NCI-H1436 treated with DMSO at 0.1 percent for 48 hours (cell line): Measurements from ENCODE around the gene FBXO30.

Experiments
- DNase-seq: peaks from one replicate; lab custom pipeline; 2025; lab: John Stamatoyannopoulos, UW

Gene FBXO30, protein sequence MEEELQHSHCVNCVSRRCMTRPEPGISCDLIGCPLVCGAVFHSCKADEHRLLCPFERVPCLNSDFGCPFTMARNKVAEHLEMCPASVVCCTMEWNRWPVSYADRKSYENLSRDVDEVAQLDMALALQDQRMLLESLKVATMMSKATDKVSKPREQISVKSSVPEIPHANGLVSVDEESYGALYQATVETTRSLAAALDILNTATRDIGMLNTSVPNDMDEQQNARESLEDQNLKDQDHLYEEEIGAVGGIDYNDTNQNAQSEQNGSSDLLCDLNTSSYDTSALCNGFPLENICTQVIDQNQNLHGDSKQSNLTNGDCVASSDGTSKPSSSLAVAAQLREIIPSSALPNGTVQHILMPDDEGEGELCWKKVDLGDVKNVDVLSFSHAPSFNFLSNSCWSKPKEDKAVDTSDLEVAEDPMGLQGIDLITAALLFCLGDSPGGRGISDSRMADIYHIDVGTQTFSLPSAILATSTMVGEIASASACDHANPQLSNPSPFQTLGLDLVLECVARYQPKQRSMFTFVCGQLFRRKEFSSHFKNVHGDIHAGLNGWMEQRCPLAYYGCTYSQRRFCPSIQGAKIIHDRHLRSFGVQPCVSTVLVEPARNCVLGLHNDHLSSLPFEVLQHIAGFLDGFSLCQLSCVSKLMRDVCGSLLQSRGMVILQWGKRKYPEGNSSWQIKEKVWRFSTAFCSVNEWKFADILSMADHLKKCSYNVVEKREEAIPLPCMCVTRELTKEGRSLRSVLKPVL

DNA sequence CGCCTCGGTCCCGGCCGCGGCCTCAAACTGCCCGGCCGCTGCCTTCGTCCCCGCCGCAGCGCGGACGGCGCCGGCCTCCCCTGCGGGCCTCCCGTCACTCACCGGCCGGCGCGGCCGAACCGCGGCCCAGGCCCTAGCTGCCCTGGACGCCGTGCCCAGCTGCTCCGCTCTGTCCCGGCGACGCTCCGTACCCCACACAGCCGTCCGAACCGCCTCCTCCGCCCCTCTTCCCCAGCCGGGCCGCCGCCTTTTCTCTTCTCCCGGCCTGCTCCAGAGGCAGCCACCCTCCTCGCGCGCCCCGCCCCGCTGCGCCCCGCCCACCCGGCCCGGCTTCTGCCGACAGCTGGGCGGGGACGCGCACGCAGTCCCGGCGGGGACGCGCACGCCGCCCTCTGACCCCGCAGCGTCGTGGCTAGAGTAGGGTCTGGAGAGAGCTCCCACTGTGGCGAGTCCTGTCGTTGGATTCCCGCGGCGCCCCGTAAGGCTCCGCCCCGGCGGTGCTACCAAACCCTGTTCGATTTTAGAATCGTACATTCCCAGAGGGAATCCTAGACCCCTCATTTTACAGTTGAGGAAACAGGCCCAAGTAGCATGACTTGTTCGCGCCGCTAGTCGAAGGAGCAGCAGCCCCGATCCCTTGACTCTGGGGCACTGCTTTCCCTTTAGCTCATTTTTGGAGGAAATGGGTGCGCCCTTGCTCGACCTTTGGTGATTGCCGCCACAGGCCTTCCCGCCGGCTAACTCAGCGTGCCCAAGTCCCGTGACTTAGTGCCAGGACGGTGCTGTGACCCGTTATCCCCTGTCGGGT is at the start of gene FBXO30:
Gene FBXO30 (minus strand): TSS at position 295 of the 808 bp plus-strand sequence. CDS start 8,390 bp downstream, outside the sequence.
- peak; percentile 6 for DNase-seq

DNA sequence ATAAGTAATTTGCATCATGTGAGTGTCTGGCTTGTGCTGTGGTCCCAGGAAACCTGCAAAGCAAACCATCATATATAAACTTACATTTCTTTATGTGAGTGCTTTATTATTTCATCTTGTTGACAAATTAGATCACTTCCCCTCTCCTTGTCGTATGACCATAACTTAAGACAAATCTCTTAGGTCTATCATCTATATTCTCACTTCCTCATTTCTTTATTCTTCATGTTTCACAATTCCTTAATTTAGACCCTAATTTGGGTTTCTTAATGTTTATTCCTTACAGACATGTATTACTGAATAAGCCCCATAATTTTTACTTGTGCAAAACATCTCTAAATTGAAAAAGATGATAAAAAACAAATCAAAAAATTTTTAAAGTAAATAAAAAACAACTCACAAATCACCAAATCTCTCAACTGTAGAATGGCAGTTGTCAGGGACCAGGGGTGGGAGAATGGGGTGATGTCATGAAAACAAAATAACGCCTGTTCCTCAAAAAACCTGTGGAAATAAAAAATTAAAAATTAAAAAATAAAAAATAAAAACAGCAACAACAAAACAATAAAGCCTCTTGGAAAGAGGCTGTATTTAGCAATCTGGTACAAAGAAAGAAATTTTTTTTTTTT is 49.5 kb upstream of the FBXO30 start:
- no peak for DNase-seq

DNA sequence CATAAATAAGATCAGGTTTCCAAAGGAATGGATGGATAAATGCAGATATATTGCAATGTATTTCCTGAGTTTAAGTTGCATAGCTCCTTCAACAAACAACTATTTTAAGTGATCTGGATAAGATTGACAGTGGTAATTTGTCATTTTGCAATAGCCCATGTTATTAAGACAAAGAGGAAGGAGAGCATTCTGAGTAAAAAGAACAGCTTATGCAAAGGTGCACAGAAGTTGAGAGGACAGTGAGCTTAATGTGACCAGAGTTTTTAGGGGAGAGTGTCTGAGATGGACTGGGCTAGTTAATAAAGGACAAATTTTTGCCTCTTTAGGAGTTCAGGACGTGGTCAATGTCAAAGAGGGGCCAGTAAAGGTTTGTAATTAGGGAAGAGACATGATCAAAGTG is 48.8 kb upstream of the FBXO30 start:
- DNase-seq = no peak

DNA sequence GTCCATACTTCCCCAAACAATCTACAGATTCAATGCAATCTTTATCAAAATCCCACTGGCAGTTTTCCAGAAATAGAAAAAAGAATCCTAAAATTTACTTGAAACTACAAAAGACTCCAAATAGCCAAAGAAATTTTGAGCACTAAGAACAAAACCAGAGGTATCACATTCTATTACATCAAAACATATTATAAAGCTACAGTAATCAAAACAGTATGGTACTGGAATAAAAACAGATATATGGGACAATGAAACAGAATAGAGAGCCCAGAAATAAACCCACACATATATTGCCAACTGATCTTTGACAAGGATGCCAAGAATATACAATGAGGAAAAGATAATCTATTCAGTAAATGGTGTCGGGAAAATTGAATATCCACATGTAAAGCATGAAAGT is 46.0 kb upstream of the FBXO30 start:
- no peak for DNase-seq

DNA sequence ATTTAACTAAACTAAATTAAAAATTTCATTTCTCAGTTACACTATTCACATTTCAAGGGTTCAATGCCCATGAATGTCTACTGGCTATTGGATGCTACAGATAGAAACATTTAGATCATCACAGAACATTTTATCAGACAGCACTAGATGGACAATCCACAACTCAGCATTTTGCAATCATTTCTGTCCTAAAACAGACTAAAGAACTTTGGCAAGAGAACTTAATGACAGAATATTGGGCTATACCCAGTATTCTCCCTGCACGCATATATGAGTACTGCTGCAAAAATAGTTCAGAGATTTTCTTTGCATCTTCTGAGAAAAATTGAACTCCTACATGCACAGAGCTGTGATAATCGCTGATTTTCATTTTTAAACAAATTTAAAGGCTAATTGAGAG is 36.1 kb upstream of the FBXO30 start:
- no peak for DNase-seq

DNA sequence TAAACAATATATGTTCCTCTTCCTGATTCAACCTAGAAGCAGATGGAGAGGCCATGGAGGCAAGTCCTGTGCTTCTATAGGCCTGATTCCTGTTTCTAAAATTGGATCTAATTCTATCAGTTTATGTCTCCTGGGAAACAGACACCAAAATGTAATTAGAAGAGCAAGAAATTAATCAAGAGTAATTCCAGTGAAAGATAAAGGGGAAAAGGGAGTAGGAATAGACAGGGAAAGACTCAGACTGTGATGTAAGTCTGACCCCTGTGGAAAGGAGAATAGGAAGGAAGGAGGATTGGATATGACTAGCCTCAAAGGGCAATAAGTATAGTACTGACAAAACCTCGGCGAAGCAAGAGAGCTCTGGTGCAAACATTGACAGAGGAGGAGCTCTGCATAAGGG is 33.9 kb upstream of the FBXO30 start:
- no peak for DNase-seq

DNA sequence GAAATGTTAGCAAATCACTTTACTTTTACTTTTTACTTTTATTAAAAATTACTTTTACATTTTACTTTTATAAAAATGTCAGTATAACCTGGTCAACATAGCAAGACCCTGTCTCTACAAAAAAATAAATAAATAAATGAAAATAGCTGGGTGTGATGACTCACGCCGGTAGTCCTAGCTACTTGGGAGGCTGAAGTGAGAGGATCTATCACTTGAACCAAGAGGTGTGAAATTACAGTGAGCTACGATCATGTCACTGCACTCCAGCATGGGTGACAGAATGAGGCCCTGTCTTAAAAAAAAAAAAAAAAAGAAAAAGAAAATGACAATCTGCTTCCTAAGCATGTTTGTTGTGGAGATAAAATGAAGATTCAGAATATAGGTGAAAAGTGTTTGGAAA is 31.0 kb upstream of the FBXO30 start:
- DNase-seq = no peak

DNA sequence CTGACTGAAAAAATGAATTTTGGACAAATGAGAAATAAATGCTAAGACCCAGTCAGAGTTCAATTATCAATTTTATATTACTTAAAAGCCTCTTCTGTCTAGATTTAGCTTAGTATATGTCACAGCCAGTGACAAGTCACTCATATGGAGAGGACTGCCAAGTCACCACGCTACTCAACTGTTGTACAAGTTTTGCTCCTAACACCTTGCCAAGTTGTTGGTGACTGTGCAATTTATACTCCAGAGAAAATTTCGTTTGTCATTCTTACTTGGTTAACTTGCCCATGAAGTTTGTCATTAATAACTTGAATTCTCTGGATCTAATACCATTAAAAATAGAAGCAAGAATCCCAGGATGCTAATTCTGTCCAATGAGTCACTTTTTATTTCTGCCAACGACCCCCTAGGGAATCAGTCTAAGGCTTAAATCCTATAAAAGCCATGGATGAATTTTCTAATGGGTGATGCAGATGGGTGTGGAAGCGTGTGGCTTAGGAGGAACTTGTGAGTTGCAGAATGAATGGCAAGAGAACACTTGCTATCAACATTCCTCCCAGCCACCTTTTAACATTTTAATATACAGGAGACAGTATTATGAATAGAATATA is 30.4 kb upstream of the FBXO30 start:
- no peak for DNase-seq

DNA sequence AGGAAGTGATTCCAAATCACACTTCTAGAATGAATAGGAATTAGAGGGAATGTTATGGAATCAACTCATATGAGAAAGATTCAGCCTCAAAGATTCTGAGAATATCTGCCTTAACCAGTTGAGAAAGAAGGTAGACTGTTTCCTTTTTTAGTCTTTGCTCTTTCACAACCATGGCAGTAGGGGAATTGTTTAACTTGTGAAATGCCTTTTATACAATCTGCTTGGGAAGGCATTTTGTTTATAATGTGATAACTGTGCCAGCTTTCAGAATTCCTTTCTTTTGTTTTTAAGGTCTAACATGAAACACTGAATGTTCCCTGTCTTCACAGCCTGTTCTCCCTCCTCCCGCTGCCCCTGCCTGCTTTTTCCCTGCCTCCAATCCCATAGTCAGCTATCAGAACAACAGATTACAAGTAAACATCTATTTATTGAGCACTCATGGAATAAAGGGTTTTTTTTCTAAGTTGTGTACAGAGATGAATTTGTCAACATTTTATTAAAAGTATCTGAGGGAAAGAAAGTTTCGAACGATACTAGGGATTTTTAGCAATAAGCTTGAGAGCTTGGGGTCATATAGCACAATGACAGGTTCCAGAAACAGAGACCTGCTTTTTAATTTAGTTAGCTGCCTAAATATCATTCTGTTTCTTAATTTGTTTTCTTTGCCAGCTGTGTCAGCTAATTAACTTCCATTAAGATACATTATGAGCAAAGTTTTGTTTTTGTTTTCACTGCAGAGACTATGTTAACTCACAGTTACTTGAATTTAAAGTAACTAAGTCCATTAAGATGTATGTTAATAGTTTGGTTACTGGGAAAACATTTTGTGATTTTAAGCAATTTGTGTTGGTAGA is 28.3 kb upstream of the FBXO30 start:
- DNase-seq = no peak

DNA sequence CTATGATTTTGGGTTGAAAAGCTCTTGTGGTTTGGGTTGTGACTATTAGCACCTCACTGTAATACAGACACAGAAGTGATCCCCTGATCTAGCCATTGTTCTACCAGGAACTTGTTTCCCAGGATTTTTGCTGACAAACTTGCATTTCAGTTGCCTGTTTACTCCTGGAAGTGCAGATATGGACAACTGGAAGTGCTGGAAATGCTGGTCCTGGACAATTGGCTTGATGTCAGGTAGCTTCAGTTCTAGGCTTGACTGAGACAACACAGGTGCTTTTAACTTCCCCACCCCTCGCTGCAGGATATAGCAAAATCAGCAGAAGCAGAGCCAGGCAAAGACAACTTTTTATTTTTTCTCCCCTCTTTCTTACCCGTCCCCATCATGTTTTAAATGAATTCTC is 27.1 kb upstream of the FBXO30 start:
- no peak for DNase-seq

DNA sequence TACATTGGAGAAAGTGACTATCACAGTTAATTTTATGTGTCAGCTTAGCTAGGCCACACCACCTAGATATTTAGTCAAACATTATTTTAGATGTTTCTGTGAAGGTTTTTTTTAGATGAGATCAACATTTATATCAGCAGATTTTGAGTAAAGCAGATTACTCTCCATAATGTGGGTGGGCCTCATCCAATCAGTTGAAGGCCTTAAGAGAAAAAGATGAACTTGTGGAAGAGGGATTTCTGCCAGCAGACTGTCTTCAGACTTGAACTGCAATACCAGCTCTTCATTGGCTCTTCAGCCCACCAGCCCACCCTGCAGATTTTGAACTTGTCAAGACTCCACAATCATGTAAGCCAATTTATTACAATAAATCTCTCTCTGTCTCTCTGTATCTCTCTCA is 25.1 kb upstream of the FBXO30 start:
- no peak for DNase-seq

DNA sequence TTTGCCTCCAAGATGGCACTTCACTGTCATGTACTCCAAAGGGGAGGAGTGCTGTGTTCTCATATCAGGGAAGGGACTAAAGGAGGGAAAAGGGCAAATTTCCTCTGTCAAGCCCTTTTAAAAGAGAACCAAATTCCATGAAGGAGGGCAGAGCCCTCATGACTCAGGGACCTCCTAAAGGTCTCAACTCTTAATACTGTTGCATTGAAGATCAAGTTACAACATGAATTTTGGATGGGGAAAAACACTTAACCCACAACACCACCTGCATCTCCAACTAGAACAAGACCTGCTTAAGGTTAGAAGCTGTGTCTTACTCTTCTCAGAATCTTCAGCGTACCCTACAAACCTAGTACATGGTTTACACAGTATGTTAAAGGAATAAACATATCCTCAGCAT is 23.7 kb upstream of the FBXO30 start:
- DNase-seq = no peak

DNA sequence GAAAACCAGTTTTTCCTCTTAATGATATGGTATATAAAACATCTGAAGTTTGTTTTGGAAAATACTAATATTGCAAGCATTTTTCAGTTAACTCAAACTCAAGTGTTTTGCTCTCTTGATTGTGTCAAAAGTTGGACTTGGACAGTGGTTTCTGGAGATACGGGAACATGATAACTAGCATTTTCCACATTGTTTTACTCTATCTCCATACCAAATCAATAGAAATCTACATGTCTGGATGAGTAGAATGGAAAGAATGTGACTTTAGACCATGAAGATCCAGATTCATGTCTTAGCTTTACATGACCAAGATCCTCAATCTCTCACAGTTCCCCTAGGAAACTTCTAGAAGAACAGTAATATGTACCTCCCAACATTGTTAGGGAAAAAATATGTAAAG is 22.2 kb upstream of the FBXO30 start:
- no peak for DNase-seq

DNA sequence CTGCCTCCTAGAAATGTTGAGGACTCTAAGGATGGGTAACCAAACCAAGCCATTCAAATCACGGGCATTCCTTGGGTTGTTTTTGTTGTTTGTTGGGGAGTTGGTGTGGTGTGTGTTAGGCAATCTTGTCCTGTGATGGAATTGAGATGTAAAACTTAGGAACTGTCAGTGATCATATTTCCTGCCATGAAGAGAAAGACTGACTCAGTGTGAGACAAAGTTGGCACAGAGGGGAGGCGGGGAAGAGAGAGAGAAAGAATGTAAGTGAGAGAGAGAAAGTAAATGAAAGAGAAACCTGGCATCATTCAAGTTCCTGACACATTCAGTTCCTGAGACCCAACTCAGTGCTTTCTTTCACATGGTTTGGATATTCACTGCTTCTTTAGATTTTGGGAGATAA is 21.6 kb upstream of the FBXO30 start:
- DNase-seq = no peak

DNA sequence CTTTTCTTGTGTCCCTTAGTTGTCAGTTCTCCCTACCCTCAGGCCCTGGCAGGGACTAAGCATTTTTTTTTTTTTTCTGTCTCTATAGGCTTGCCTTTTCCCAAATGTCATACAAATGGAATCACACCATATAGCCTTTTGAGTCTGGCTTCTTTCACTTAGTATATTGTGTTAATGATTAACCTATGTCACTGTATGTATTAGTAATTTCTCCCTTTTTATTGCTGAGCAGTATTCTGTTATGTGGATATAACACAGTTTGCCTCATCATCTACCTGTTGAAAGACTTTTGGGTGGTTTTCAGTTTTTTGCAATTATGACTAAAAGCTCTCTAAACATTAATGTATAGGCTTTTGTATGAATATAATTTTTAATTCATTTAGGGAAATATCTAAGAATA is 16.0 kb upstream of the FBXO30 start:
- no peak for DNase-seq

DNA sequence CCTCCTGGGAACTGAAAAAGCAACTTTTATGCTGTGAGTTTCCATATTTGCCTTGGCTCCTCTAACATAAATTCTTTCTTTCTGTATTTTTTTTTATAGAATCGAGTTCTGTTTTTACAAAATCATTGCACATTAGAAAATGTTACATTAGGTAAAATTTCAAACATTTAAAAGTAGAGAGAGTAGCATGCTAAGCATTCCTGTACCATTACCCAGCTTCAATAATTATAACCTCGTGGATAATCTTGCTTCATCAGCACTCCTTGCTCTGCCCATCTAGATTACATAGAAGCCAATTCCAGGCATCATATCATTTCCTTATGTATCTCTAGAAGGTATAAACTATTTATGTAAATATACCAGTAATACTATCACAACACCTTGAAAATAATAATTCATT is 15.4 kb upstream of the FBXO30 start:
- no peak for DNase-seq

DNA sequence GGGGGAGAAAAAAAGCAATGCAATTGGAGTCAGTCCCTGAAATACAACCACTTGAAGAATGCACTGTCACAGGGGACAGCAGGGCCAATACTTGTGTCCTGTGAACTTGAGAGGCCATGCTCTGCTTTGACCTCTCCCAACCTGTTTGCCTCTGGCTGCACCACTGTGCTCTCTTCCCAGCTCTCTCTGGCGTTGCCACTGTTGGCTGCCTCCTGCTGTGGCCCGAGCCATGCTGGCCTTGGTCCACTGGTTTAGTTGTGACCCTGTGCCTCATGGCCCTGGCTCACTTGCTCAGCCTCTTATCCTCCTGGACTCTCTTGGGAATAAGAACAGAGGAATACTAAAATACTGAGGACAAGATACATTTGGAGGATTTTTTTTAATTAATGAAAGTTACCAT is 14.5 kb upstream of the FBXO30 start:
- DNase-seq = no peak

DNA sequence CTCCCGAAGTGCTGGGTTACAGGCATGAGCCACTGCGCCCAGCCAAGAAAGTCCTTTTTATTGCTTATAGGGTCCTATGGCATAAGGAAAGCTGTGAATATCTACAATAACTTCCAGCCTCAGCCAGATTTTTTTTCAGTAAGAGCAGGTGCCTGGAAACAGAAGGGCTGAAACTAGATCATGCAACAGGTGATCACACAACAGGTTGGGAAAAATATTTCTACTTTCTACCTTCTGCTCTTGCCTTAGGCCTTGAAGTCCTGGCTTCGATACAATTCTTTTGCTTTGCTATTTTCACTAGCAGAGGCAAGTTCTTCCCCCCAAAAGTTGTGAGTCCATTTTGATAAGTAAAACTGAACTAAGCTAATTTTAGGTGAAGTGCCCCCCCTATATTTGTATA is 9.7 kb upstream of the FBXO30 start:
- DNase-seq = no peak

DNA sequence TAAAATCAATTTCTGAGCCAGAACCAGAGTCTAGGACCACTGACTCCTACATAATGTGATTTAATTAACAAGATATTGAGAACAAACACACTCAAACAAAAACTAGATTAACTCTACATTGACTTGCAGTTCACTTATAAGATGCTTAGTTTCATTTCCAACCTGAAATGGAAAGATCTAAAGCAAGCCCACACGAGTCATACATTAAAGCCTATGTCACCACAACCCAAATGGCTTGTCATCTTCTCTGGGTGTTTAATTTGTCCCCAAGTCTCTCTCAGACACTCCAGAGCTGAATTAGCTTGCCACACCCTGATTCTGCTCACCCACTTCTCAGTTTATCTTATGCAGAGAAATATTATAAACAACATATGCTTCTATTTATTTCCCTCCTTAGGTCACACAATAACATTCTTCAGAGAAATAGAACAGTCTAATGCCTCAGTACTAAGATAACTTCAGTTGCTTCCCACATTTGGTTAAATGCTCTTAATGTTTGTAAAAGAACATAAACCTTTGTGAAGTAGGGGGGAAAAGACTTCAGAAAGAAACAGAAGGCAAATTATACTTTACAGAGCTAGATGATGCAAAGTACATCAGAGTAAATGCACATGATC is 8.8 kb upstream of the FBXO30 start:
- no peak for DNase-seq

DNA sequence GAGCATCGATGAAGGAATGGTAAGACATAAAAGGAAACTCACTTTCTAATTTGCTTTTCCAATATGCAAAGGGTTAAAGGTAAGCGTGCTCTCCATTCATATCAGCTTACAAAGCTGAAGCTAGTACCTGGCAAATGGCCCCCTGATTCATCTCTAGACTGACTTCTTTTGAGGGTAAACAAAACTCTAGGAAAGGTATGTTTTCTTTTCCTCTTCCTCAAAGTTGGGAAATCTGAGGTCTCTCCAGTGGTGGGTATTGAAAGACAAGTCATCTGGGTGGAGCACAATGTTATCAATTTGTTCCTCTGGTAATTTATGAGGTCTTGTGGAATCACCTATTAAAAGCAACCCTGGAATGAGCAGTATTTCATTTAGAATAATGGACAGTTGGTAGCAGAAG is 7.9 kb upstream of the FBXO30 start:
- DNase-seq = no peak
